IPS-20b (cell line): ENCODE results near the gene CHMP1A.

Experiments
- H3K27ac ChIP-seq: one replicate; pipeline ENCODE4 v1.5.1; 2013; ENCODE audit warnings: low read length
- H3K27me3 ChIP-seq: 2 replicates; pipeline ENCODE4 v1.6.1; 2013; ENCODE audit warnings: mild to moderate bottlenecking, low read length, inconsistent platforms; ENCODE audit not compliant: insufficient read depth
- H3K36me3 ChIP-seq: 2 replicates; pipeline ENCODE4 v1.6.1; 2013; ENCODE audit warnings: low read depth, mild to moderate bottlenecking, inconsistent platforms, low read length, moderate library complexity; ENCODE audit not compliant: insufficient read depth
- H3K4me1 ChIP-seq: 2 replicates; pipeline ENCODE4 v1.6.1; 2013; ENCODE audit warnings: mild to moderate bottlenecking, control low read depth, inconsistent platforms, low read length, moderate library complexity; ENCODE audit not compliant: insufficient read depth
- H3K4me3 ChIP-seq: 2 replicates; pipeline ENCODE4 v1.5.1; 2013; ENCODE audit warnings: mild to moderate bottlenecking, low read length, inconsistent platforms
- H3K9ac ChIP-seq: 2 replicates; pipeline ENCODE4 v1.6.1; 2013; ENCODE audit warnings: low read depth, mild to moderate bottlenecking, inconsistent platforms, low read length, moderate library complexity
- H3K9me3 ChIP-seq: 2 replicates; pipeline ENCODE4 v1.6.1; 2013; ENCODE audit warnings: mild to moderate bottlenecking, low read depth, low read length, inconsistent platforms; ENCODE audit not compliant: insufficient read depth

CHMP1A gene

DNA sequence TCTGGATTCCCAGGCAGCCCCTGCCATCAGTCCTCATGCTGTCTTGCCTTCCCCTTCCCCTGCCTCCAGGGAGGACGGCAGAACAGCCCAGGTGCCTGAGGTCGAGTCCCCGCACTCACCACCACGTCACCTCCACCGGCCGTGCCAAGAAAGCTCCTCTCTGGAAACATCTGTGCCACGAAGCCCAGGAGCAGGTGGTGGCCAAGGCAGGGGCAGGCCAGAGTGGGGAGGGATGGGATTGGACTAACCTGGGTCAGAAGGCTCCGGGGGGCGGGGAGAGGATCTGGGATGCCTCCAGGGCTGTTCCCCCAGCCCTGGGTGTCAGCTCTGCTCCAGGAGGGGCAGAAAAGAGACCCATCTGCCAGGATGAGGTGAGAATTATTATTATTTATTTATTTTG lies 51.5 kb downstream of the CHMP1A start:
- Histone ChIP-seq H3K27ac (no peak overlapping the region), H3K36me3 (no peaks in the 10 kb centered on the region), H3K9me3 (no peaks in the 10 kb centered on the region), H3K4me3 (no peak overlapping the region), H3K4me1 (peaks cover 2% of the 10 kb centered on the region), H3K27me3 (peaks cover 5% of the 10 kb centered on the region; the same call in 1 of the 2 replicates), H3K9ac (no peak overlapping the region)

GRCh38 chr16:89605186-89605970 lies 52.1 kb downstream of the CHMP1A start:
- no peaks in the 10 kb centered on the region for H3K9me3 ChIP-seq
- no peak overlapping the region for H3K9ac ChIP-seq
- H3K27me3 ChIP-seq, result peaks cover 5% of the 10 kb centered on the region; the same call in 1 of the 2 replicates
- no peak overlapping the region for H3K4me3 ChIP-seq
- no peak overlapping the region for H3K27ac ChIP-seq
- H3K36me3 ChIP-seq, result no peaks in the 10 kb centered on the region
- H3K4me1 ChIP-seq, result peaks cover 2% of the 10 kb centered on the region

GRCh38 chr16:89604764-89605163 lies 52.7 kb downstream of the CHMP1A start:
- peaks cover 2% of the 10 kb centered on the region for H3K4me1 ChIP-seq
- no peaks in the 10 kb centered on the region for H3K36me3 ChIP-seq
- no peaks in the 10 kb centered on the region for H3K9me3 ChIP-seq
- no peak overlapping the region for H3K9ac ChIP-seq
- peaks cover 5% of the 10 kb centered on the region; the same call in 1 of the 2 replicates for H3K27me3 ChIP-seq
- H3K4me3 ChIP-seq, result no peak overlapping the region
- no peak overlapping the region for H3K27ac ChIP-seq

DNA sequence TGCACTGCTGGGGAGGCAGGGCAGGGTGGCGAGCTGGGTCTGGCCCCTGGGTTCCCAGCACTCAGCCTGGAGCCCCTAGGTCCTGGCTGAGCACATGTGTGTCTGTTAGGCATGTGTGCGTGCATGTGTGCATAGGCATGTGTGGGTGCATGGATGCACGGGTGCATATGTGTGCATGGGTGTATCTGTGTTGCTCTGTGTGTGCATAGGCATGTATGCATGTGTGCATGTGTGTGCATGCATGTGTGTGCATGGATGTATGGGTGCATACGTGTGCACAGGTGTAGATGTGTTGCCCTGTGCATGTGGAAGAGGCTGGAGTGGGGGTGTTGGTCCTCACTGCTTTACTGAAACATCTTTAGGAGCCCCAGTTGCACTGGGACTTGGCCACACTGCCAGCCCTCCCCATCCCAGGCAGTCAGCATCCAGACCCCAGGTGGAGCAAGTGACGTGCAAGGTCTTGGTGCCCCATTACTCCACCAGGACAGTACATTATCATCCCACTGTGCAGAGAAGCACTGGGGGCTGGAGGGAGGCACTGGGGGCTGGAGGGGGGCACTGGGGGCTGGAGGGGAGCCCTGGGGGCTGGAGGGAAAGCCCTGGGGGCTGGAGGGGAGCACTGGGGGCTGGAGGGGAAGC lies 54.4 kb downstream of the CHMP1A start:
- Histone ChIP-seq H3K27ac (no peak overlapping the region), H3K9me3 (no peaks in the 10 kb centered on the region), H3K27me3 (peaks cover 5% of the 10 kb centered on the region; the same call in 1 of the 2 replicates), H3K4me3 (no peak overlapping the region), H3K4me1 (peaks cover 2% of the 10 kb centered on the region), H3K36me3 (no peaks in the 10 kb centered on the region), H3K9ac (no peak overlapping the region)

GRCh38 chr16:89602273-89602951 lies 55.1 kb downstream of the CHMP1A start:
- no peaks in the 10 kb centered on the region for H3K36me3 ChIP-seq
- H3K27ac ChIP-seq, result no peak overlapping the region
- peaks cover 2% of the 10 kb centered on the region for H3K4me1 ChIP-seq
- H3K9me3 ChIP-seq, result no peaks in the 10 kb centered on the region
- peaks cover 5% of the 10 kb centered on the region; the same call in 1 of the 2 replicates for H3K27me3 ChIP-seq
- H3K4me3 ChIP-seq, result no peak overlapping the region; the same call in 1 of the 2 replicates
- H3K9ac ChIP-seq, result no peak overlapping the region

- H3K36me3 ChIP-seq, result no peaks in the 10 kb centered on the region
- H3K9ac ChIP-seq, result no peak overlapping the region
- peaks cover 2% of the 10 kb centered on the region for H3K4me1 ChIP-seq
- no peak overlapping the region for H3K27ac ChIP-seq
- no peak overlapping the region for H3K4me3 ChIP-seq
- H3K27me3 ChIP-seq, result peaks cover 5% of the 10 kb centered on the region; the same call in 1 of the 2 replicates
- no peaks in the 10 kb centered on the region for H3K9me3 ChIP-seq
Observed at GRCh38 chr16:89601906-89602272, 55.6 kb downstream of the CHMP1A start.

DNA sequence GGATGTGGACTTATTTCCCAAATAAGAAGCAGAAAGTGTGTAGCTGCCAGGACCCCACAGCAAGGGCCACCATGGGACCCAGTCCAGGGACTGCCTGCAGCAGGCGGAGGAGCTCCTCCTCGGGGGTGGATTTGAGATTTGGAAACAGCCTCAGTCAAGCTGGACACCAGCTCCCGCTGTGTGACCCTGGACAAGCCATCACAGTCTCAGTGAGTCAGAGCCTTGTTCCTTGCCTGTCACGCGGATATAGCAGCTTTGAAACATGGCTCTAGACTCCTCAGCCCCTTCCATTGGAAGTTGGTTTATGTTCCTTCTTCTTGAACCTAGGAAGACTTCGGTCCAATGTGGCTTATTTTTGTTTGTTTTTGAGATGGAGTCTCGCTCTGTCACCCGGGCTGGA lies 56.6 kb downstream of the CHMP1A start:
- Histone ChIP-seq H3K9ac (no peak overlapping the region), H3K4me1 (peaks cover 2% of the 10 kb centered on the region), H3K36me3 (no peaks in the 10 kb centered on the region), H3K27ac (no peak overlapping the region), H3K27me3 (peaks cover 5% of the 10 kb centered on the region; the same call in 1 of the 2 replicates), H3K4me3 (no peak overlapping the region), H3K9me3 (no peaks in the 10 kb centered on the region)

DNA sequence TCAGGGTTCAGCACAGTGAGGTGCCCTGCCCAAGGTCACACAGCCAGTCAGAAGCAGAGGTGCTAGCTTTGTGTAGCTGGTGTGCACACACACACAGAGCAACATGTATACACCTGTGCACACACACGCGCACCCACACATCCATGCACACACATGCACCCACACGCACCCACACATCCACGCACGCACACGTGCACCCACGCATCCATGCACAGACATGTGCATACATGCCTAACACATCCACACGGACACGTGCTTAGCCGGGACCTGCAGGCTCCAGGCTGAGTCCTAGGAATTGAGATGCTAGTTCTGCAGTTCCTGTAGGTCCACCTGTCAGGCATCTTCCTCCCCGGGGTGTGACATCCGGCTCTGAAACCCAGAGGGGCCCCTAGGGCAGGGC lies 57.1 kb downstream of the CHMP1A start:
- Histone ChIP-seq H3K27ac (no peak overlapping the region), H3K4me1 (peaks cover 2% of the 10 kb centered on the region), H3K9me3 (no peaks in the 10 kb centered on the region), H3K9ac (no peak overlapping the region), H3K4me3 (no peak overlapping the region), H3K36me3 (no peaks in the 10 kb centered on the region), H3K27me3 (peaks cover 5% of the 10 kb centered on the region; the same call in 1 of the 2 replicates)

GRCh38 chr16:89599902-89600301 lies 57.6 kb downstream of the CHMP1A start:
- no peaks in the 10 kb centered on the region for H3K9me3 ChIP-seq
- H3K27ac ChIP-seq, result no peak overlapping the region
- no peak overlapping the region for H3K9ac ChIP-seq
- H3K4me3 ChIP-seq, result no peak overlapping the region
- H3K36me3 ChIP-seq, result no peaks in the 10 kb centered on the region
- peaks cover 5% of the 10 kb centered on the region; the same call in 1 of the 2 replicates for H3K27me3 ChIP-seq
- H3K4me1 ChIP-seq, result peaks cover 2% of the 10 kb centered on the region

DNA sequence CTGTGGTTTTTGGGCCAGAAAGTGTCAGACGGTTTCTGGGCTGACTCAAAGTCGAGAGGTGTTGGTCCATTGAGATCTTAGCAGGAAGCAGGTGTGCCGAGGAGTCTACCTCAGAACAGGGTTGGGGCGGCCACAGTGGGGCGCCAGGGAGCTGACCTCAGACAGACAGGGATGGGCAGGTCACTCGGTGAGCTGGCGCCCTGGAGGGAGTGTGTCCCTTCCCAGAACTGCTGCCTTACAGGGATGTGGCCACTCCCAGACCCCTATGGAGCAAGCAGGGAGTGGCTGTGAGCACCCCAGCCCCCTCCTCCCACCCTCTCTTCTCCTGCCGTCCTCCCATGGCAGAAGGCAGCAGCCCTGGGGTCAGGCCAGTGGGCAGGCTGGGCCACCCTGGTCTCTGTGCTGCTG lies 58.1 kb downstream of the CHMP1A start:
- Histone ChIP-seq H3K36me3 (no peaks in the 10 kb centered on the region), H3K4me3 (no peak overlapping the region), H3K9me3 (no peaks in the 10 kb centered on the region), H3K27ac (no peak overlapping the region), H3K27me3 (peaks cover 5% of the 10 kb centered on the region; the same call in 1 of the 2 replicates), H3K9ac (no peak overlapping the region), H3K4me1 (peaks cover 2% of the 10 kb centered on the region)

DNA sequence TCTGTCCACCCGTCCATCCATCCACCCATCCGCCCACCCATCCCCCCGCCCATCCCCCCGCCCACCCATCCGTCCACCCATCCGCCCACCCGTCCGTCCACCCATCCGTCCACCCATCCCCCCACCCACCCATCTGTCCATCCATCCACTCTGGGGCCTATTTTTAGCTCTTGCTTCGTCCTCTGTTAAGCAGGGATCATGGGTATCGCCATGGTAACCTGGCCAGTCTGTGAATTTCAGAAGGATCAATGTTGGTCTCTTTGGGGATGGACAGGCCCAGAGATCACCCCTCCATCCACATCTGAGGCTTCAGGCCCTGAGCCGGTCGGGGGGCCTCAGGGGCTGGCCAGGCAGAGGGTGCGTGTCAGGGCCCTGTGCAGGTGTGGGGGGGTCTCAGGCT lies 59.3 kb downstream of the CHMP1A start:
- Histone ChIP-seq H3K4me1 (peaks cover 2% of the 10 kb centered on the region), H3K9me3 (no peaks in the 10 kb centered on the region), H3K36me3 (no peaks in the 10 kb centered on the region), H3K27me3 (peaks cover 5% of the 10 kb centered on the region; the same call in 1 of the 2 replicates), H3K27ac (no peak overlapping the region), H3K4me3 (no peak overlapping the region), H3K9ac (no peak overlapping the region)
